ENCODE data around the gene FOXP1.

- TF ChIP-seq CTCF (IDR thresholded peaks at IDR 0.05; ENCODE audit: poor library complexity, severe bottlenecking) (no peak), TAF1 (IDR thresholded peaks at IDR 0.05; ENCODE audit: low read depth) (no peak)
Measured at GRCh38 chr3:70943886-70944285, 639.6 kb downstream of the FOXP1 start.
